Measurements from ENCODE around the gene ILK.

The ILK gene

GRCh38 chr11:6603287-6604080, at the start of gene ILK, which contains the start of gene RRP8:
Gene ILK, plus strand, starts transcription at chr11:6603774. Its CDS starts 498 bp downstream, at chr11:6604272.
Gene RRP8, minus strand, starts transcription at chr11:6603616. Its CDS starts 114 bp downstream, at chr11:6603502.
- DNase-seq (ENCODE audit: low spot score), result peak; percentile 91

GRCh38 chr11:6554828-6555706, 48.5 kb upstream of the ILK start:
- no peak for DNase-seq (ENCODE audit: low spot score)

GRCh38 chr11:6556139-6556949, 47.2 kb upstream of the ILK start:
- no peak for DNase-seq (ENCODE audit: low spot score)

DNA sequence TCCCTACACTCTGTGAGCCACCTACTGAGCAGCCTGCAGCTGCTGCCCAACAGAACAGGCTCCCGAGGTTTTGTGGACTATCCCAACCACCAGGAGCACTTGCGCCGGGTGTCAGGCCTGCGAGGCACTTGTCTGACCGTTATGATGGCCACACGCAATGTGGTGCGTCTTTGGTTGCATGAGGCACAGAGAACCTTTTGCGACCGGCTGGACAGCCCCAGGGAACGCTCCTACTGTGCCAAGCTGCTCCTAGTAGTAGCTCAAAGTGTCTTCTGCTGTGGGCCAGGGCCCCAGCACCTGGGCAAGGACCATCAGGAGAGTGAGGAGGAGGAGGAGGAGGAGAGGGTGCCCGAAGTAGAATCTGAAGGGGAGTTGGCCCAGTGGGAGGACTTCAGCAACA, 46.5 kb upstream of the ILK start:
- DNase-seq (ENCODE audit: low spot score), result no peak

DNA sequence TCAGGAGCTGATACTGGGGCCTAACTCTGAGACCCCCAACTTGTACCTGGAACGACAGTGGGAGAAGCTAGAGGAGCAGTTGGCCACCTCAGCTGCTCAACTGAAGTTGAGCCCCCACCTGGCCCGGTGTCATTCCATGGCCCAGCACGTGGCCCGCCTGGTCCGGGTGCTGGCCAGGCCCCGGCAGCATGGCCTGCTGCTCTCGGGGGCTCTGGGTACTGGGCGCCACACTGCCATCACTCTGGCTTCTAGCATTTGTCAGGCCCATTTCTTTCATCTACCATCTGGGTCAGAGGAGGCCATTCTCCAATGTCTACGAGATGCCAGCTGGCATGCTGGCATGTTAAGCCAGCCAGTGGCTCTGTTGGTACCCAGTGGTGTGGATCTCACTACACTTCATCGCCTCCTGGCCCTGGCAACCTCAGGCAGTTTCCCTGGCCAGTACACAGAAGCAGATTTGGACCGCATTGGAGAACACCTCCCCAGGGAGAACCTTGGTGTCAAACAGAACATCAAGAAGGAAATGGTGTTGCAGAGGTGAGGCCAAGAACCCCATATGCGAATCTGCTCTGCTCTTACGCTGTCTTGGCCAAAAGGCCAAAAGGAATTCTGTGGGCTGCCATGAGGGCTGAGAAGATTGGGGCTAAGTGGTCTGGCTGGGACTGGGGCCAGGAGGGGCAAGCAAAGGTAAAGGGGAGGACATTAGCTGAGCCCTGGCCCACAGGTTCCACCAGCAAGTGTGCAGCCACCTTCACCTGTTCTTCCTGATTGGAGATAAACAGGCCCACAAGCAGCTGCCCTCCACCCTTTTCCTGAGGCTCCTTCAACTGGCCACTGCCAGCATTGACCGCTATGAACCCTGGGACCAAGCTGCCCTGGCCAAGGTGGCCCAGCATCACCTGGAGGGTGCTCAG, 45.6 kb upstream of the ILK start:
- DNase-seq (ENCODE audit: low spot score), result peak; percentile 61

DNA sequence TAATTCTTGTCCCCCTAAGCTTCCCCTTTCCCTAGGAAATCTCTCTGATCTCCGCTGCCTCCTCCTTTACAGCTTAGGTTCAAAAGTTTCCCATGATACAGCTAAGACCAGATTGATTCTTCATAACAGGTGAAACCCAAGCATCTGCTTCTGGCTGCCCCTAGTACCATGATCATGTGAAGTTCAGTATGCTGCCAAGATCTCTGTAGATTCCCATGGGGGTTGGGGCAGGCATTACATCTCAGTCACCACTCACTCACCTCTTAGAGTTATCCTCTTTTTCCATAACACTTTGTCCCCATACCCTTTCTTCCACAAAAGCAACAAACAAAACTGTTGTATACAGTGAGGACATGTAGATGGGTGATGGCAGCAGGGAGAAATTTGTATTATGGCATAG, 44.2 kb upstream of the ILK start:
- DNase-seq (ENCODE audit: low spot score), result no peak

GRCh38 chr11:6561288-6561687, 42.3 kb upstream of the ILK start:
- no peak for DNase-seq (ENCODE audit: low spot score)

DNA sequence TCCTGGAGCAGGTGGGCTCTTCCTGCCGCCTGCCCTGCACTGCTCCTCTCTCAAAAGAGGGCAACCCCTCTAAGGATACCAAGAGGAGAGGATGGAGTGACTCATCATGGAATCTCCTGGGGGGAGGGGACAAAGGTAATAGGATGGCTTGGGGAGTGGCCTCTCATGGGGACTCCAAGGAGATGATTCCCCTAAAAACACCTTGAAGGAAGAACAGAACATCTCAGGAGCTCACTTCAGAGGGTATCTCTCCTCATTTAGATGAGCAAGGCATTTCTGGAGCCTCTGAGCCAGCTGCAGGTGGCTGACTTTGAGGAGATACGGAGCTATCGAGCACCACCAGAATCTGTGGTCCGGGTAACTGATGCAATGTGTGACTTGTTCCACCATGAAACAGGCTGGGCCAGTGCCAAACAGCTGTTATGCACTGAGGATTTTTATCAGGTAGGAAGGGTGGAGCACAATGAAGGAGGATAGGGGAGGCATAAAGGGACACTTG, 40.4 kb upstream of the ILK start:
- DNase-seq (ENCODE audit: low spot score), result no peak

GRCh38 chr11:6563667-6564066, 39.9 kb upstream of the ILK start:
- DNase-seq (ENCODE audit: low spot score), result no peak

GRCh38 chr11:6565325-6565724, 38.2 kb upstream of the ILK start:
- no peak for DNase-seq (ENCODE audit: low spot score)

DNA sequence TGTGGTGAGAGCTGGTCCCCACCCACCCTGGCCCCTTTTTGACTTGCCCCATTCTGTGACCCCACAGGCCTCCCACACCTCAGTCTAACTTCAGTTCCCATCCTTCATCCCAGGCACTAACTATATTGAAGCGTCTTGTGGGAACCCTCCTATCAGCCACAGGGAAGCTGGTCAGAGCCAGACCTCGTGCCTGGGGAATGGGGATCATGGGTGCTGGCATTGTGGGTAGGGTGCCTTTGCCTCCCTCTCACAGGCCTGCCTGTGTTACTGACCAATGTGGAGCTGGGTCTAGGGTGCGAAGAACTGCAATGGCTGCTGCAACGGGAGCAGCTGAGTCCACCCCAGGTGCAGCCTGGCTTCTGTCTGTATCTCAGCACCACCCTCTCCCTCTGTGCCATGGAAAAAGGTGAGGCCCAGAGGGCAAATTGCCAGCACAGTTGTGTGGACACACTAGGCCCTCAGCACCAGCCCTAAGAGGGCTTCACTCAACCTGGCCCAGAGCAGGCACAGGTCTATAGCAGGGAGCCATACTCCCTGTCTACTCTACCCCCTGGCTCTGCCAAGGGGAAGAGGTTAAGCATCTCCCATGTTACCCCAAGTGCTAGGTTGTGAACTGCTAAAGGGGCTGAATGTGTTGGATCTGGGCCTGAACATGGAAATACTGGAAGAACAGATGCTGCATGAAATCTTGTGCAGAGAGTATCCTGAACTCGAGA, 37.4 kb upstream of the ILK start:
- DNase-seq (ENCODE audit: low spot score), result no peak

DNA sequence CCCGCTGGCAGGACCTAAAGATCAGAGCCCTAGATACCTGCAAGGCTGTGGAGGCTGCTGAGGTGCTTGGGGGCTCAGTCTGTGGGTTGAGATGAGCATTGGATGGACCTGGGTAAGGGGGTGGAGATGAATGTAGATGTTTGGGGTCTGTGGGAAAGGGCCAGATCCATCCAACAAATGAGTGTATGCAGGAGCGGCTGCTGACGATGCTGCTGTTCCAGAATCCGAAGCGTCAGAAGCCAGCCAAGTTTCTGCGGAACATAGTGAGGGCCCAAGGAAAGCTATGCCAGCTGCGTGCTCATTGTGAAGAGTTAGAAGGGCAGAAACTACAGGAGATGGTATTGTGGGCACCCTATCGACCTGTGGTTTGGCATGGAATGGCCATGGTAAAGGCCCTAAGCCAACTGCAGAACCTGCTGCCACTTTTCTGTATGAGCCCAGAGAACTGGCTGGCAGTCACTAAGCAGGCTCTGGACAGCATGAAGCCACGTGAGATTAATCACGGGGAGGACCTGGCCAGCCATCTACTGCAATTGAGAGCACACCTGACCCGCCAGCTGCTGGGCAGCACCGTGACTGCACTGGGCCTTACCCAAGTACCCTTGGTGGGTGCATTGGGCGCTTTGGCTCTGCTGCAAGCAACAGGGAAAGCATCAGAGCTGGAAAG, 36.7 kb upstream of the ILK start:
- peak; percentile 46 for DNase-seq (ENCODE audit: low spot score)

- peak; percentile 76 for DNase-seq (ENCODE audit: low spot score)
Measured at GRCh38 chr11:6567371-6567745, 36.2 kb upstream of the ILK start.

DNA sequence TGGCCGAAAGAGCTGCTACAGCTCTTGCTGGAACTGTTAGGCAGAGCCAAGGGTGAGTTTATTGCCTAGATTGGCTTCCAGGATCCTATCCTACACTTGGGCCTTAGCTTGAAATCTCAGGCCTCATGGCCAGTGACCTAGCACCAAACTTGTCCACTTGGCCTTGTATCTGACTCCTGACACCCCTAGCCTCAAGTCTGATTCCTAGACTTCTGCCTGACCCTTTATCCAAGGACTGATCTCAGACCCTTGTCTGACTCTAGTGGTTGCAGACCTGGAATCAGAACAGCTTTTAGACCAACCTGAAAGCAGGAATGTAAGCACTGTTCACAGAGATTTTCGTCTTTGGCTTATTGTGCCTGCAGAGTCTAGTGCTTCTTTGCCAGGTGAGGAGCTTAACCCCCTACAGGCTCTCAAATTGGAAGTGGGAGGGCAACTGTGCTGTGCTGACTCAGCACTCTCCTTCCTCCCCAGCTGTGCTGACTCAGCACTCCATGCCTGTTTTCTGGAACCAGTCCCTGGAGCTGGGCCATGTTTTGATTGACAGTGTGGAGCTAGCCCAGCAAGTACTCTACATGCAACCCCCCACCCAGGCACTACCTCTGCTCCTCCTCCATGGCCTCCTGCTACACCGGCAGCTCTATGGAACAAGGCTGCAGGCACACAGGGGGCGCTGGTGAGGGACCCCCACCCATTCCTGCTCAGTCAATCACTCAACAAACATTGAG, 35.2 kb upstream of the ILK start:
- no peak for DNase-seq (ENCODE audit: low spot score)

DNA sequence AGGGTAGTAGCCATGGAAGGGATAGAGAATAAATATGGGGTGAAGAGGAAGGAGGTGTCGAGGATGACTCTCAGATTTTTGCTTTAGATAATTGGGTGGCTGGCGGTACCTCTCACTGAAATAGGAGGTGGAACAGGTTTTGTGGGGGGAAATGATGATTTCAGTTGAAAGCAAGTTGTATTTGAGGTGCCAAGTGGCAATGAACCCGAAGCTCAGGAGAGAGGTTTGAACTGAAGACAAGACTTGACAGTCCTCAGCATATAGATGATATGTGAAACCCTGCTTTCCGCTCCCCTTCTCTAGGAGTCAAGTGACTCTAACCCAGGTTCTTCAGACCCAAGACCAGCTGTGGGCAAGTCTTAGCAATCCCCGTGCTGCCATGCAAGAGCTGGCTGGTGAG, 33.9 kb upstream of the ILK start:
- no peak for DNase-seq (ENCODE audit: low spot score)

DNA sequence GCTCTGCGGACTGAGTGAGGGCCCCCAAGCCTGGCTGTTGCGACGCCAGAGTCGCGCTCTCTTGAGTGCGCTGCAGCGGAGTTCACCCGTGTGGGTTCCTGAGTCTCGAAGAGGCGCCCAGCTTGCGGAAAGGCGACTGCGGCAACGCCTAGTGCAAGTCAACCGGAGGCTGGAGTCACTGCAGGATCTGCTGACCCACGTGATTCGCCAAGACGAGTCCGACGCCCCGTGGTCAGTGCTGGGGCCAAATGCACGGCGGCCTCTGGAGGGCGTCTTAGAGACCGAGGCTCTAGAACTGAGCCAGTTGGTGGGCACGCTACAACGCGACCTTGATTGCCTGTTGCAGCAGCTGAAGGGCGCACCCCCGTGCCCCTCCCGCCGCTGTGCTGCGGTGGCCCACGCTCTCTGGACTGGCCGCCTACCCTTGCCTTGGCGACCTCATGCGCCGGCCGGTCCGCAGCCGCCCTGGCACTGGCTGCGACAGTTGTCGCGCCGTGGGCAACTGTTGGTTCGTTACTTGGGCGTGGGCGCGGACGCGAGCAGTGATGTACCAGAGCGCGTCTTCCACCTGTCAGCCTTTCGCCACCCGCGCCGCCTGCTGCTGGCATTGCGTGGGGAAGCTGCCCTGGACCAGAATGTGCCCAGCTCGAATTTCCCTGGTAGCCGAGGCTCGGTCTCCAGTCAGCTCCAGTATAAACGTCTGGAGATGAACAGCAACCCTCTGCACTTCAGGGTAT, 32.7 kb upstream of the ILK start:
- DNase-seq (ENCODE audit: low spot score), result no peak

DNA sequence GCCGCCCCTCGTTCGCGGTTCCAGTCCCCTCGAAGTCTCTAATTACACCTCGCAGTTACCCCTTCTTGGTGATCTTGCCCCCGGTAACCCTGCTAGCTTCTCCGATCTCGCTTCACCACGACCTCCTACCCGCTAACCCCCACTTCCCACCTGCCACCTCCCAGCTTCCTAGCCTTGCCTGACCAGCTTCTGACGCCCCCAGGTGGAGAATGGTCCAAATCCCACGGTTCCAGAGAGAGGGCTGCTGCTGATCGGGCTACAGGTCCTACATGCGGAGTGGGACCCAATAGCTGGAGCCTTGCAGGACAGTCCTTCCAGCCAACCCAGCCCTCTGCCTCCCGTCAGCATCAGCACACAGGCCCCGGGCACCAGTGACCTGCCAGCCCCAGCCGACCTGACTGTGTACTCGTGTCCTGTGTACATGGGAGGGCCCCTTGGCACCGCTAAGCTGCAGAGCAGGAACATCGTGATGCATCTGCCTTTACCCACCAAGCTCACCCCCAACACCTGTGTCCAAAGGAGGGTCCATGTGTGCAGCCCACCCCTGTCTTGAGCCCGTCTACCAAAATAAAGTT, 32.1 kb upstream of the ILK start:
- no peak for DNase-seq (ENCODE audit: low spot score)

GRCh38 chr11:6572215-6572614, 31.4 kb upstream of the ILK start:
- no peak for DNase-seq (ENCODE audit: low spot score)
